Measurements from ENCODE around the gene LTN1. TPM values are rescaled to one million over a fixed set of nuclear protein-coding genes. Genes with fewer than 3 reads are reported as not detected.

The LTN1 gene
- total and polyA plus RNA-seq, 2 of the 13 experiments (the other 11 are each of a cell fraction or from before 2014, with no cell fraction given) = 6.7 to 24.6 TPM

DNA sequence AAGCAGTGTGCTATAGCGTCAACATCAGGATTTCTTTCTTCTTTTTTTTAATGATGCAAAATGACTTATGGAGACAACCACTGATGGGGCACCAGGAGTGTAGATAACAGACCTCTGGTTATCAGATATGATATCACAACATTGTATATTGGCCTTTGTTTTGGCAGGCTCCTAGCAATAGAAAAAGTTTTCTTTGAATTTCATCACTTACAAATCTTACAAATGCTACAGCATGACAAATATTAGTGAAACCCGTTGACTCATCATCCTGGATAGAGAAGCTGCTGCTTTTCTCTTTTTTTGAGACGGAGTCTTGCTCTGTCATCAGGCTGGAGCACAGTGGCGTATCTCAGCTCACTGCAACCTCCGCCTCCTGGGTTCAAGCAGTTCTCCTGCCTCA, 92.9 kb downstream of the LTN1 start:
- WGBS (ENCODE audit: low lambda C conversion rate) = 75% methylated on average over 5 of the region's 5 CpGs
- FAIRE-seq (no peak), ATAC-seq (no peak), DNase-seq (ENCODE audit: low spot score) (no peak)
- ChIA-PET CTCF (ENCODE audit: low intra/inter-chr PET ratio, low total read pairs) (no interaction called here), POLR2A (no interaction called here)
- intact Hi-C loops (cut with micrococcal nuclease; ENCODE audit: unreplicated experiment) (no loop called here), in situ Hi-C loops (cut with HindIII; ENCODE audit: extremely low pct_ligation_motif_present, low pct_unique_long_range_greater_than_20kb) (no loop called here)
- no peaks in the 10 kb centered on the region for H4K20me1 ChIP-seq (ENCODE audit: insufficient read depth, low read length)
- no TSS peak for BruUV-seq (replicated peaks)
- no peak overlapping the region for H3K4me2 ChIP-seq (ENCODE audit: low read depth, low read length)
- no peaks in the 10 kb centered on the region for H3K79me2 ChIP-seq (ENCODE audit: insufficient read depth, low read length)
- no peak overlapping the region for H3K27ac ChIP-seq (ENCODE audit: extremely low read length, insufficient read depth, low read length)
- H3K4me3 ChIP-seq (replicated peaks in 1 of 3; ENCODE audit: insufficient read depth in 1 of 3, low read depth in 2 of 3, low read length in 3 of 3) = no peak overlapping the region
- no peak overlapping the region for H2AFZ ChIP-seq (ENCODE audit: low read length)
- H3K9ac ChIP-seq (ENCODE audit: insufficient read depth, low read depth, low read length) = no peak overlapping the region
- H3K9me3 ChIP-seq (ENCODE audit: low read length) = no peaks in the 10 kb centered on the region; the same call in 1 of the 2 replicates
- H3K27me3 ChIP-seq (ENCODE audit: control insufficient read depth in 1 of 2, insufficient read depth in 2 of 2, low read length in 2 of 2) = no peaks in the 10 kb centered on the region
- H3K4me1 ChIP-seq (ENCODE audit: insufficient read depth, low read length) = no peaks in the 10 kb centered on the region
- H3K36me3 ChIP-seq (replicated peaks in 1 of 2; ENCODE audit: control insufficient read depth in 1 of 2, insufficient read depth in 2 of 2, low read length in 2 of 2) = no peaks in the 10 kb centered on the region
- no peak for TF ChIP-seq ZNF740 (CRISPR knock-in tag; IDR thresholded peaks at IDR 0.05)
- TF ChIP-seq, protein P1, sequence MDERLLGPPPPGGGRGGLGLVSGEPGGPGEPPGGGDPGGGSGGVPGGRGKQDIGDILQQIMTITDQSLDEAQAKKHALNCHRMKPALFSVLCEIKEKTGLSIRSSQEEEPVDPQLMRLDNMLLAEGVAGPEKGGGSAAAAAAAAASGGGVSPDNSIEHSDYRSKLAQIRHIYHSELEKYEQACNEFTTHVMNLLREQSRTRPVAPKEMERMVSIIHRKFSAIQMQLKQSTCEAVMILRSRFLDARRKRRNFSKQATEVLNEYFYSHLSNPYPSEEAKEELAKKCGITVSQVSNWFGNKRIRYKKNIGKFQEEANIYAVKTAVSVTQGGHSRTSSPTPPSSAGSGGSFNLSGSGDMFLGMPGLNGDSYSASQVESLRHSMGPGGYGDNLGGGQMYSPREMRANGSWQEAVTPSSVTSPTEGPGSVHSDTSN (CRISPR knock-in tag; IDR thresholded peaks at IDR 0.05) = no peak
- TF ChIP-seq SMAD1 (CRISPR knock-in tag; IDR thresholded peaks at IDR 0.05; ENCODE audit: borderline replicate concordance, low read depth) = no peak
- no peak for TF ChIP-seq KDM4B (CRISPR knock-in tag; IDR thresholded peaks at IDR 0.05)
- no peak for TF ChIP-seq ZNF678 (CRISPR knock-in tag; IDR thresholded peaks at IDR 0.05)
- TF ChIP-seq SP4 (CRISPR knock-in tag; IDR thresholded peaks at IDR 0.05) = no peak
- TF ChIP-seq IKZF4 (CRISPR knock-in tag; IDR thresholded peaks at IDR 0.05; ENCODE audit: borderline replicate concordance, low read depth, not compliant biosample characterization) = no peak
- TF ChIP-seq, protein P2, sequence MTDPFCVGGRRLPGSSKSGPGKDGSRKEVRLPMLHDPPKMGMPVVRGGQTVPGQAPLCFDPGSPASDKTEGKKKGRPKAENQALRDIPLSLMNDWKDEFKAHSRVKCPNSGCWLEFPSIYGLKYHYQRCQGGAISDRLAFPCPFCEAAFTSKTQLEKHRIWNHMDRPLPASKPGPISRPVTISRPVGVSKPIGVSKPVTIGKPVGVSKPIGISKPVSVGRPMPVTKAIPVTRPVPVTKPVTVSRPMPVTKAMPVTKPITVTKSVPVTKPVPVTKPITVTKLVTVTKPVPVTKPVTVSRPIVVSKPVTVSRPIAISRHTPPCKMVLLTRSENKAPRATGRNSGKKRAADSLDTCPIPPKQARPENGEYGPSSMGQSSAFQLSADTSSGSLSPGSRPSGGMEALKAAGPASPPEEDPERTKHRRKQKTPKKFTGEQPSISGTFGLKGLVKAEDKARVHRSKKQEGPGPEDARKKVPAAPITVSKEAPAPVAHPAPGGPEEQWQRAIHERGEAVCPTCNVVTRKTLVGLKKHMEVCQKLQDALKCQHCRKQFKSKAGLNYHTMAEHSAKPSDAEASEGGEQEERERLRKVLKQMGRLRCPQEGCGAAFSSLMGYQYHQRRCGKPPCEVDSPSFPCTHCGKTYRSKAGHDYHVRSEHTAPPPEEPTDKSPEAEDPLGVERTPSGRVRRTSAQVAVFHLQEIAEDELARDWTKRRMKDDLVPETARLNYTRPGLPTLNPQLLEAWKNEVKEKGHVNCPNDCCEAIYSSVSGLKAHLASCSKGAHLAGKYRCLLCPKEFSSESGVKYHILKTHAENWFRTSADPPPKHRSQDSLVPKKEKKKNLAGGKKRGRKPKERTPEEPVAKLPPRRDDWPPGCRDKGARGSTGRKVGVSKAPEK (CRISPR knock-in tag; IDR thresholded peaks at IDR 0.05; ENCODE audit: borderline replicate concordance) = no peak
- TF ChIP-seq, protein P3, sequence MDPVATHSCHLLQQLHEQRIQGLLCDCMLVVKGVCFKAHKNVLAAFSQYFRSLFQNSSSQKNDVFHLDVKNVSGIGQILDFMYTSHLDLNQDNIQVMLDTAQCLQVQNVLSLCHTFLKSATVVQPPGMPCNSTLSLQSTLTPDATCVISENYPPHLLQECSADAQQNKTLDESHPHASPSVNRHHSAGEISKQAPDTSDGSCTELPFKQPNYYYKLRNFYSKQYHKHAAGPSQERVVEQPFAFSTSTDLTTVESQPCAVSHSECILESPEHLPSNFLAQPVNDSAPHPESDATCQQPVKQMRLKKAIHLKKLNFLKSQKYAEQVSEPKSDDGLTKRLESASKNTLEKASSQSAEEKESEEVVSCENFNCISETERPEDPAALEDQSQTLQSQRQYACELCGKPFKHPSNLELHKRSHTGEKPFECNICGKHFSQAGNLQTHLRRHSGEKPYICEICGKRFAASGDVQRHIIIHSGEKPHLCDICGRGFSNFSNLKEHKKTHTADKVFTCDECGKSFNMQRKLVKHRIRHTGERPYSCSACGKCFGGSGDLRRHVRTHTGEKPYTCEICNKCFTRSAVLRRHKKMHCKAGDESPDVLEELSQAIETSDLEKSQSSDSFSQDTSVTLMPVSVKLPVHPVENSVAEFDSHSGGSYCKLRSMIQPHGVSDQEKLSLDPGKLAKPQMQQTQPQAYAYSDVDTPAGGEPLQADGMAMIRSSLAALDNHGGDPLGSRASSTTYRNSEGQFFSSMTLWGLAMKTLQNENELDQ (CRISPR knock-in tag; IDR thresholded peaks at IDR 0.05; ENCODE audit: borderline replicate concordance) = no peak
- TF ChIP-seq FOXK2 (IDR thresholded peaks at IDR 0.05) = no peak
- TF ChIP-seq, protein P4, sequence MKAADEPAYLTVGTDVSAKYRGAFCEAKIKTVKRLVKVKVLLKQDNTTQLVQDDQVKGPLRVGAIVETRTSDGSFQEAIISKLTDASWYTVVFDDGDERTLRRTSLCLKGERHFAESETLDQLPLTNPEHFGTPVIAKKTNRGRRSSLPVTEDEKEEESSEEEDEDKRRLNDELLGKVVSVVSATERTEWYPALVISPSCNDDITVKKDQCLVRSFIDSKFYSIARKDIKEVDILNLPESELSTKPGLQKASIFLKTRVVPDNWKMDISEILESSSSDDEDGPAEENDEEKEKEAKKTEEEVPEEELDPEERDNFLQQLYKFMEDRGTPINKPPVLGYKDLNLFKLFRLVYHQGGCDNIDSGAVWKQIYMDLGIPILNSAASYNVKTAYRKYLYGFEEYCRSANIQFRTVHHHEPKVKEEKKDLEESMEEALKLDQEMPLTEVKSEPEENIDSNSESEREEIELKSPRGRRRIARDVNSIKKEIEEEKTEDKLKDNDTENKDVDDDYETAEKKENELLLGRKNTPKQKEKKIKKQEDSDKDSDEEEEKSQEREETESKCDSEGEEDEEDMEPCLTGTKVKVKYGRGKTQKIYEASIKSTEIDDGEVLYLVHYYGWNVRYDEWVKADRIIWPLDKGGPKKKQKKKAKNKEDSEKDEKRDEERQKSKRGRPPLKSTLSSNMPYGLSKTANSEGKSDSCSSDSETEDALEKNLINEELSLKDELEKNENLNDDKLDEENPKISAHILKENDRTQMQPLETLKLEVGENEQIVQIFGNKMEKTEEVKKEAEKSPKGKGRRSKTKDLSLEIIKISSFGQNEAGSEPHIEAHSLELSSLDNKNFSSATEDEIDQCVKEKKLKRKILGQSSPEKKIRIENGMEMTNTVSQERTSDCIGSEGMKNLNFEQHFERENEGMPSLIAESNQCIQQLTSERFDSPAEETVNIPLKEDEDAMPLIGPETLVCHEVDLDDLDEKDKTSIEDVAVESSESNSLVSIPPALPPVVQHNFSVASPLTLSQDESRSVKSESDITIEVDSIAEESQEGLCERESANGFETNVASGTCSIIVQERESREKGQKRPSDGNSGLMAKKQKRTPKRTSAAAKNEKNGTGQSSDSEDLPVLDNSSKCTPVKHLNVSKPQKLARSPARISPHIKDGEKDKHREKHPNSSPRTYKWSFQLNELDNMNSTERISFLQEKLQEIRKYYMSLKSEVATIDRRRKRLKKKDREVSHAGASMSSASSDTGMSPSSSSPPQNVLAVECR (CRISPR knock-in tag; IDR thresholded peaks at IDR 0.05; ENCODE audit: borderline replicate concordance) = no peak

Data from HepG2 (cell line).